ENCODE data around the gene FST.

FST gene, protein sequence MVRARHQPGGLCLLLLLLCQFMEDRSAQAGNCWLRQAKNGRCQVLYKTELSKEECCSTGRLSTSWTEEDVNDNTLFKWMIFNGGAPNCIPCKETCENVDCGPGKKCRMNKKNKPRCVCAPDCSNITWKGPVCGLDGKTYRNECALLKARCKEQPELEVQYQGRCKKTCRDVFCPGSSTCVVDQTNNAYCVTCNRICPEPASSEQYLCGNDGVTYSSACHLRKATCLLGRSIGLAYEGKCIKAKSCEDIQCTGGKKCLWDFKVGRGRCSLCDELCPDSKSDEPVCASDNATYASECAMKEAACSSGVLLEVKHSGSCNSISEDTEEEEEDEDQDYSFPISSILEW

GRCh38 chr5:53480416-53481158 lies at the start of gene FST:
Gene FST (plus strand): TSS chr5:53480629. CDS start chr5:53480792, 163 bp downstream.
- H3K27ac Mint-ChIP-seq: peak within 1 kb of the TSS; percentile 7
- H3K36me3 Mint-ChIP-seq: no peaks in the 10 kb centered on the region
- no peaks in the 10 kb centered on the region for H3K9me3 Mint-ChIP-seq
- peak; percentile 25 for ATAC-seq
- no peak for DNase-seq (ENCODE audit: low spot score in 2 of 2)
- peaks cover 42% of the 10 kb centered on the region for H3K4me1 Mint-ChIP-seq
- H3K4me3 Mint-ChIP-seq: peak within 1 kb of the TSS; percentile 81

GRCh38 chr5:53431665-53432064 lies 48.8 kb upstream of the FST start:
- H3K27ac Mint-ChIP-seq: no peak overlapping the region
- H3K4me1 Mint-ChIP-seq: no peaks in the 10 kb centered on the region
- H3K4me3 Mint-ChIP-seq: no peak overlapping the region
- H3K9me3 Mint-ChIP-seq: no peaks in the 10 kb centered on the region
- ATAC-seq (no peak), DNase-seq (ENCODE audit: low spot score in 2 of 2) (no peak)
- no peaks in the 10 kb centered on the region for H3K36me3 Mint-ChIP-seq

DNA sequence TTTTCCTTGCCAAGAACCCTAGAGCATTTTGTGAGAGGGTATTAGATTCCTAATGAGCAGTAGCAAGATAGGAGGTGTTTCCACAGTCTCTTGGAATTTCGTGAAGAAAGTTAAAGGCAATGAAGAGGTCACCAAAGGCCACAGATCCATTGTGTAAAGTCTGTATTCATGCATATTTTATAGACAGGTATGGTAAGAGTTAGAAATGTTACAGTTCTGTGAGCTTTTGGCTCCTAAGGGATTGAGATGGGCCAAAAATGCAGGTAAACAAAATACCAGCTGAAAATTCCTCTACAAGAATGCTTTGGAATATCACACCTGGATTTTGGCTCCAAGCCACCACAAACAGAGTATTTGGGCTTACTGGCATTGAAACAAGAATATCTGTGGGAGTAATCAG lies 47.4 kb upstream of the FST start:
- ATAC-seq (no peak), DNase-seq (ENCODE audit: low spot score in 2 of 2) (no peak)
- H3K27ac Mint-ChIP-seq: no peak overlapping the region
- no peaks in the 10 kb centered on the region for H3K9me3 Mint-ChIP-seq
- no peaks in the 10 kb centered on the region for H3K4me1 Mint-ChIP-seq
- no peaks in the 10 kb centered on the region for H3K36me3 Mint-ChIP-seq
- H3K4me3 Mint-ChIP-seq: no peak overlapping the region

DNA sequence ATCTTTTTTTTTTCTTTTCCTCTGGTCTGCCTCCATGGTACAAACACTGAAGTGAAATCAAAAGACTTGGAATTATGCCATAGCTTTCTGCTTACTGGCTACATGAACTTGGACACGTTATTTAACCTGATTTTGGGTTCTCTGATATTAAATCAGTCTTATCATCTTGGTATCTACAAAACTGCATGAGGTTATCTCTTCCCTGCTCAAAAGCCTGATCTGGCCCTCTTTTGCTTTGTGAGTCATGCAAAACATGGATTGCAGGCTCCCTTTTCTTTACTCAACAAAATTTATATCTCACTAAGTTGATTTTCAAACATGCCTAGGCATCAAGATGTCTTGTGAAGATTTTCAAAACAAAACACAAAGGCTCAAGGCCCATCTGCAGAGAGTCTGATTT lies 45.9 kb upstream of the FST start:
- DNase-seq (ENCODE audit: low spot score in 2 of 2): no peak
- ATAC-seq: no peak
- Mint-ChIP-seq H3K27ac (no peak overlapping the region), H3K36me3 (no peaks in the 10 kb centered on the region), H3K4me3 (no peak overlapping the region), H3K4me1 (no peaks in the 10 kb centered on the region), H3K9me3 (no peaks in the 10 kb centered on the region)

DNA sequence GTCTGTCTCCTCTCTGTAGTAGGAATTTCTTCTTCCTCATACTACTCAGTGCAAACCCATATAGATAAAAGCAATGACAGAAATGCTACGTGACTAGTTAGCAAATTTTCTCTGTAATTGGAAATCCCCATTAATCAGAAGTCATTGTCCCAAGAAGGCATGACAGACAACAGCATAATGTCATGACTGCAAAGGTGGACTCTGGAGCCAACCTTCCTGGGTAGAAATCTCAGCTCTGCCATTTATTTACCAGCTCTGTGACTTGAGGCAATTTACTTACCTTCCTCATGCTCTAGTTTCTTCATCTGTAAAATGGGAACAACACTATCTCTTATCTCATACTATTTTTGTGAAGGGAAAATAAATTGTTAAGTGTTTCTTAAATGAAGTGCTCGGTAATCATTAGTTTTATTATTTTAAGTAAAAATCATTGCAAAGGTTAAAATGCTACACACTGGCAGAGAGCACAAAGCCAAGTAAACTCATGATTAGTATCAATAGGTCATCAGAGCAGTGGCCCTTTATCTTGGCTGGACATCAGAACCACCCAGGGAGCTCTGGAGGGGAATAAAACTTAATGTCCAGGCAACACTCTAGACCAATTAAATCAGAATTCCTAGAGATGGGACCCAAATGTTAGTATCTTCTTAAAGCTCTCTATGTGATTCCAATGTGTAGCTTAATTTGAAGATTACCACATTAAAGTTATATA lies 43.8 kb upstream of the FST start:
- Mint-ChIP-seq H3K4me3 (no peak overlapping the region), H3K27ac (no peak overlapping the region), H3K9me3 (no peaks in the 10 kb centered on the region), H3K36me3 (no peaks in the 10 kb centered on the region), H3K4me1 (no peaks in the 10 kb centered on the region)
- DNase-seq (ENCODE audit: low spot score in 2 of 2): no peak
- ATAC-seq: no peak

DNA sequence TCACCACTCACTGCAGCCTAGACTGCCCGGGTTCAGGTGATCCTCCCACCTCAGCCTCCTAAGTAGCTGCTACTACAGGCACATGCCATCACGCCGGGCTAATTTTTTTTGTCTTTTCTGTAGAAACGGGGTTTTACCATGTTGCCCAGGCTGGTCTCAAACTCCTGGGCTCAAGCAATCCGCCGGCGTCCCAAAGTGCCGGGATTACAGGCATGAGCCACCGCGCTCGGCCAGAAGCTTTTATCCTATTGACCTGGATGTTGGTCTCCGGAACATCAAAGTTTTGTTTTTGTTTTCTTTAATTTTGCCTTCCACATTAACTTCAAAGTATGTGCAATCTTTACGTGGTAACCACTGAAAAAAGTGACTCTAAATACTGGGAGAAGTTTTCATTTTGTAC lies 42.4 kb upstream of the FST start:
- Mint-ChIP-seq H3K36me3 (no peaks in the 10 kb centered on the region), H3K4me1 (no peaks in the 10 kb centered on the region), H3K9me3 (no peaks in the 10 kb centered on the region), H3K27ac (no peak overlapping the region), H3K4me3 (no peak overlapping the region)
- ATAC-seq (no peak), DNase-seq (ENCODE audit: low spot score in 2 of 2) (no peak)

DNA sequence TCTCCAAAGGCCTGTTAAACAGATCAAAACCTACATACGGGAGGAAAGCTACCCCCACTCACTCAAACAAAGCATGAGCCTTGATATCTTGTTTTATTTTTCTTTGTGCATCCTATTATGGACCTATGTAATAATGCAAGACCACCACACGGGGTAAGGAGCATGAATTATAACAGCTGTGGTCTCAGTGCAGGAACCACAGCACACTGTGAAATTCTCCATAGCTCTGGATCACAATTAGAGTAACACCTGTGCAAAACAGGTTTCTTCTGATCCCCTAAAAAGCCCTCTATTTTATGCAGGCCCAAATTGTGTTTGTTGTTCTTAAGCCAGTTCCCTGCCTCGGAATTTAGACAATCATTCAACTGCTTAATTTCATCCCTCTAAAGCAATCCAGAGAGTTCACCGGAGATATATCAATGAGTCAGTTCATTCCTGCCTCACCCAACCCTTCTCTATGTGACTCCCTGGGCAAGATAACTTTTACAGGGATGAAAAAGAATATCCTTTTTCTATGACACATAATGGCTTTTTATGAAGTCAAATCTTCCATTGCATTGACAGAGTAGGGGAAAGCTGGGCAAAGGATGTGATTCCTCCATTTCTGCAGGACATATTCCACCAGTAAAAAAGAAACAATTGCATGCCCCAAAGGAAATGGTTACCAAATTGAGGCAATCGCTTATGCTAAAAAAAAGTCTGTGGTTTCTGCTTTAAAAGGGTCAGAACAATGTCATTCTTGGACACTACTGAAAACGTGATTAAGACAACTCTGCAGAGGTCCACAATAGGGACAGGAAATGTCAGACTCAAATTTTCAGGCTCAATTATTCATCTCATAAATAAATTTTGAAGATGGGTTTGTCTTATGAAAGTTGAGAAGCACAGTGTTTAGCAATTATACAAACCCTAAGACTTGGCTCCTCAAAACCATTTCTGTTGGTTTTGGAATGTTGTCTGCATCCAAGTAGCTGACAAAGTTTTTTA lies 41.6 kb upstream of the FST start:
- Mint-ChIP-seq H3K4me3 (no peak overlapping the region), H3K9me3 (no peaks in the 10 kb centered on the region), H3K4me1 (no peaks in the 10 kb centered on the region), H3K27ac (no peak overlapping the region), H3K36me3 (no peaks in the 10 kb centered on the region)
- ATAC-seq (no peak), DNase-seq (ENCODE audit: low spot score in 2 of 2) (no peak)

- no peaks in the 10 kb centered on the region for H3K9me3 Mint-ChIP-seq
- no peaks in the 10 kb centered on the region for H3K36me3 Mint-ChIP-seq
- ATAC-seq (no peak), DNase-seq (ENCODE audit: low spot score in 2 of 2) (no peak)
- no peak overlapping the region for H3K4me3 Mint-ChIP-seq
- H3K4me1 Mint-ChIP-seq: no peaks in the 10 kb centered on the region
- no peak overlapping the region for H3K27ac Mint-ChIP-seq
These were observed 37.5 kb upstream of the FST start for GRCh38 chr5:53442961-53443360.

GRCh38 chr5:53445569-53445968 lies 34.9 kb upstream of the FST start:
- H3K4me3 Mint-ChIP-seq: no peak overlapping the region
- no peaks in the 10 kb centered on the region for H3K36me3 Mint-ChIP-seq
- no peaks in the 10 kb centered on the region for H3K9me3 Mint-ChIP-seq
- no peak for ATAC-seq
- no peak overlapping the region for H3K27ac Mint-ChIP-seq
- DNase-seq (ENCODE audit: low spot score in 2 of 2): no peak
- no peaks in the 10 kb centered on the region for H3K4me1 Mint-ChIP-seq

- no peaks in the 10 kb centered on the region for H3K36me3 Mint-ChIP-seq
- H3K4me3 Mint-ChIP-seq: no peak overlapping the region
- H3K27ac Mint-ChIP-seq: no peak overlapping the region
- H3K9me3 Mint-ChIP-seq: no peaks in the 10 kb centered on the region
- no peak for ATAC-seq
- H3K4me1 Mint-ChIP-seq: no peaks in the 10 kb centered on the region
- DNase-seq (ENCODE audit: low spot score in 2 of 2): no peak
These were observed 33.5 kb upstream of the FST start for GRCh38 chr5:53446908-53447307.

DNA sequence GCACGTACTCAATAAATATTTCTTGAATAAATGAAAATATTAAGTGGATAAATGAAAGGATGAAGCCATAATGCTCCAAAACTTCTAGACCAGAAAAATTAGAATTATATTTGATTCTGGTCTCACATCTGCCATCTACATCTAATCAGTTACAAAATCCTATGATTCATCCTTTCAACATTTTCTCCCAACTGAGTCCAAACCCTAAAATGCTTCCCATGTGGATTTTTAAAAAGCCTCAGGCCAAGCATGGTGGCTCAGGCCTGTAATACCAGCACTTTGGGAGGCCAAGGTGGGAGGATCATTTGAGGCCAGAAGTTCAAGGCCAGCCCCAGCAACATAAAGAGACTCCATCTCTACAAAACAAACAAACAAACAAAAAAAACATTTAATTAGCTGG lies 31.6 kb upstream of the FST start:
- no peaks in the 10 kb centered on the region for H3K9me3 Mint-ChIP-seq
- no peak for ATAC-seq
- H3K27ac Mint-ChIP-seq: no peak overlapping the region
- no peaks in the 10 kb centered on the region for H3K4me1 Mint-ChIP-seq
- H3K36me3 Mint-ChIP-seq: no peaks in the 10 kb centered on the region
- no peak for DNase-seq (ENCODE audit: low spot score in 2 of 2)
- no peak overlapping the region for H3K4me3 Mint-ChIP-seq

- no peaks in the 10 kb centered on the region for H3K36me3 Mint-ChIP-seq
- H3K4me3 Mint-ChIP-seq: no peak overlapping the region
- no peak overlapping the region for H3K27ac Mint-ChIP-seq
- H3K9me3 Mint-ChIP-seq: no peaks in the 10 kb centered on the region
- ATAC-seq: no peak
- no peaks in the 10 kb centered on the region for H3K4me1 Mint-ChIP-seq
- no peak for DNase-seq (ENCODE audit: low spot score in 2 of 2)
These were observed 26.3 kb upstream of the FST start for GRCh38 chr5:53453898-53454718.

GRCh38 chr5:53454719-53455000 lies 25.8 kb upstream of the FST start:
- no peaks in the 10 kb centered on the region for H3K9me3 Mint-ChIP-seq
- no peaks in the 10 kb centered on the region for H3K4me1 Mint-ChIP-seq
- no peak overlapping the region for H3K4me3 Mint-ChIP-seq
- DNase-seq (ENCODE audit: low spot score in 2 of 2): no peak
- ATAC-seq: no peak
- no peaks in the 10 kb centered on the region for H3K36me3 Mint-ChIP-seq
- H3K27ac Mint-ChIP-seq: no peak overlapping the region

- no peaks in the 10 kb centered on the region for H3K9me3 Mint-ChIP-seq
- H3K4me3 Mint-ChIP-seq: no peak overlapping the region
- no peaks in the 10 kb centered on the region for H3K36me3 Mint-ChIP-seq
- H3K27ac Mint-ChIP-seq: no peak overlapping the region
- no peaks in the 10 kb centered on the region for H3K4me1 Mint-ChIP-seq
- ATAC-seq: no peak
- no peak for DNase-seq (ENCODE audit: low spot score in 2 of 2)
These were observed 24.1 kb upstream of the FST start for GRCh38 chr5:53456366-53456765.
